ENCODE measurements around the gene SBF2.

DNA sequence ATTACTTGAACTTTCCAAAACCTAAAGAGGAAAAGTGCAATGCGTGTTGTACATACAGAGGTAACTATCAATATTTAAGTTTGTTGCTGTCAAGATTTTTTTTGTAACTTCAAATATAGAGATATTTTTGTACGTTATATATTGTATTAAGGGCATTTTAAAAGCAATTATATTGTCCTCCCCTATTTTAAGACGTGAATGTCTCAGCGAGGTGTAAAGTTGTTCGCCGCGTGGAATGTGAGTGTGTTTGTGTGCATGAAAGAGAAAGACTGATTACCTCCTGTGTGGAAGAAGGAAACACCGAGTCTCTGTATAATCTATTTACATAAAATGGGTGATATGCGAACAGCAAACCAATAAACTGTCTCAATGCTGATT is 13.0 kb upstream of the SBF2 start:
- TF ChIP-seq, protein P1, sequence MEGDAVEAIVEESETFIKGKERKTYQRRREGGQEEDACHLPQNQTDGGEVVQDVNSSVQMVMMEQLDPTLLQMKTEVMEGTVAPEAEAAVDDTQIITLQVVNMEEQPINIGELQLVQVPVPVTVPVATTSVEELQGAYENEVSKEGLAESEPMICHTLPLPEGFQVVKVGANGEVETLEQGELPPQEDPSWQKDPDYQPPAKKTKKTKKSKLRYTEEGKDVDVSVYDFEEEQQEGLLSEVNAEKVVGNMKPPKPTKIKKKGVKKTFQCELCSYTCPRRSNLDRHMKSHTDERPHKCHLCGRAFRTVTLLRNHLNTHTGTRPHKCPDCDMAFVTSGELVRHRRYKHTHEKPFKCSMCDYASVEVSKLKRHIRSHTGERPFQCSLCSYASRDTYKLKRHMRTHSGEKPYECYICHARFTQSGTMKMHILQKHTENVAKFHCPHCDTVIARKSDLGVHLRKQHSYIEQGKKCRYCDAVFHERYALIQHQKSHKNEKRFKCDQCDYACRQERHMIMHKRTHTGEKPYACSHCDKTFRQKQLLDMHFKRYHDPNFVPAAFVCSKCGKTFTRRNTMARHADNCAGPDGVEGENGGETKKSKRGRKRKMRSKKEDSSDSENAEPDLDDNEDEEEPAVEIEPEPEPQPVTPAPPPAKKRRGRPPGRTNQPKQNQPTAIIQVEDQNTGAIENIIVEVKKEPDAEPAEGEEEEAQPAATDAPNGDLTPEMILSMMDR (IDR thresholded peaks at IDR 0.05; ENCODE audit: low read length) = no peak
- no peak for TF ChIP-seq EZH2 (IDR thresholded peaks at IDR 0.05; ENCODE audit: borderline replicate concordance, low read length)

Data from OCI-LY1 (cell line).